Calu3 (cell line): ENCODE results near the gene PIAS3. TPM values are rescaled to one million over a fixed set of nuclear protein-coding genes. Genes with fewer than 3 reads are reported as not detected.

Experiments
- BruUV-seq: library from RNA; stranded (reverse); fragments of 400-500 nt; replicated peaks from 2 replicates; lab custom pipeline; 2021; lab: Mats Ljungman, UMichigan
- CTCF ChIA-PET: fragments of 300-600 bp; sonication (Branson Sonifier 250); formaldehyde crosslinking; loops from one replicate; lab custom pipeline; 2022; ENCODE audit warnings: antibody characterized with exemption; lab: Charles Lee
- DNase-seq: peaks from one replicate; pipeline ENCODE4 v3.0.0; 2022
- H3K27ac Mint-ChIP-seq: one replicate; pipeline ENCODE4 v1.8.0; 2022; ENCODE audit warnings: mixed read lengths; ENCODE audit not compliant: unreplicated experiment
- H3K27me3 Mint-ChIP-seq: one replicate; pipeline ENCODE4 v1.8.0; 2022; ENCODE audit warnings: mixed read lengths; ENCODE audit not compliant: unreplicated experiment
- H3K36me3 Mint-ChIP-seq: one replicate; pipeline ENCODE4 v1.8.0; 2022; ENCODE audit warnings: mild to moderate bottlenecking, moderate library complexity, mixed read lengths; ENCODE audit not compliant: insufficient read depth, unreplicated experiment
- H3K4me1 Mint-ChIP-seq: one replicate; pipeline ENCODE4 v1.8.0; 2022; ENCODE audit warnings: mild to moderate bottlenecking, low read depth, mixed read lengths; ENCODE audit not compliant: unreplicated experiment
- H3K4me3 Mint-ChIP-seq: one replicate; pipeline ENCODE4 v1.8.0; 2022; ENCODE audit warnings: mild to moderate bottlenecking, low read depth, moderate library complexity, mixed read lengths; ENCODE audit not compliant: unreplicated experiment
- H3K9me3 Mint-ChIP-seq: one replicate; pipeline ENCODE4 v1.8.0; 2022; ENCODE audit warnings: low read depth, mixed read lengths; ENCODE audit not compliant: unreplicated experiment
- intact Hi-C: fragments of 100-400 bp; cut with micrococcal nuclease; formaldehyde crosslinking; loops from one replicate; pipeline ENCODE4 v1.10.0; 2022; ENCODE audit not compliant: unreplicated experiment
- total RNA-seq: library from RNA; stranded (reverse); gene quantifications from 2 replicates; pipeline ENCODE4 v1.2.3, GENCODE V29; 2022
- TF ChIP-seq, protein P1 (sequence below): fragments of 200-600 bp; IDR thresholded peaks from one replicate; pipeline ENCODE4 v1.8.0; 2022; ENCODE audit warnings: antibody characterized with exemption; ENCODE audit not compliant: unreplicated experiment

PIAS3 gene
- total RNA-seq, 1 experiment from 2014 or later: 40.1 TPM

GRCh38 chr1:145889722-145890121, 30.8 kb upstream of the PIAS3 start:
- CTCF ChIA-PET: no interaction called here
- Mint-ChIP-seq H3K36me3 (peaks cover 17% of the 10 kb centered on the region), H3K4me1 (peaks cover 77% of the 10 kb centered on the region), H3K4me3 (no peak overlapping the region), H3K27me3 (peaks cover 12% of the 10 kb centered on the region), H3K27ac (no peak overlapping the region), H3K9me3 (no peaks in the 10 kb centered on the region)
- intact Hi-C loops: loop anchor here (2.0 to 5.0 kb wide), 2 partner anchors 38 to 117 kb away; partner anchors contain the start of gene RBM8A
- TF ChIP-seq, protein P1, sequence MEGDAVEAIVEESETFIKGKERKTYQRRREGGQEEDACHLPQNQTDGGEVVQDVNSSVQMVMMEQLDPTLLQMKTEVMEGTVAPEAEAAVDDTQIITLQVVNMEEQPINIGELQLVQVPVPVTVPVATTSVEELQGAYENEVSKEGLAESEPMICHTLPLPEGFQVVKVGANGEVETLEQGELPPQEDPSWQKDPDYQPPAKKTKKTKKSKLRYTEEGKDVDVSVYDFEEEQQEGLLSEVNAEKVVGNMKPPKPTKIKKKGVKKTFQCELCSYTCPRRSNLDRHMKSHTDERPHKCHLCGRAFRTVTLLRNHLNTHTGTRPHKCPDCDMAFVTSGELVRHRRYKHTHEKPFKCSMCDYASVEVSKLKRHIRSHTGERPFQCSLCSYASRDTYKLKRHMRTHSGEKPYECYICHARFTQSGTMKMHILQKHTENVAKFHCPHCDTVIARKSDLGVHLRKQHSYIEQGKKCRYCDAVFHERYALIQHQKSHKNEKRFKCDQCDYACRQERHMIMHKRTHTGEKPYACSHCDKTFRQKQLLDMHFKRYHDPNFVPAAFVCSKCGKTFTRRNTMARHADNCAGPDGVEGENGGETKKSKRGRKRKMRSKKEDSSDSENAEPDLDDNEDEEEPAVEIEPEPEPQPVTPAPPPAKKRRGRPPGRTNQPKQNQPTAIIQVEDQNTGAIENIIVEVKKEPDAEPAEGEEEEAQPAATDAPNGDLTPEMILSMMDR: no peak
- no TSS peak for BruUV-seq
- DNase-seq: no peak

GRCh38 chr1:145887631-145888030, 28.8 kb upstream of the PIAS3 start:
- CTCF ChIA-PET: interaction anchor here (0.6 to 2.0 kb wide), 5 partner anchors 9 to 107 kb away, joined by 4 to 16 read pairs (median 5); partner anchors contain the start of genes NUDT17 and PIAS3
- H3K27ac Mint-ChIP-seq: peak overlapping the region; percentile 81
- H3K36me3 Mint-ChIP-seq: peaks cover 17% of the 10 kb centered on the region
- H3K4me1 Mint-ChIP-seq: peaks cover 69% of the 10 kb centered on the region
- no TSS peak for BruUV-seq
- H3K9me3 Mint-ChIP-seq: no peaks in the 10 kb centered on the region
- TF ChIP-seq, protein P1: no peak
- peaks cover 20% of the 10 kb centered on the region for H3K27me3 Mint-ChIP-seq
- peak; percentile 67 for DNase-seq
- H3K4me3 Mint-ChIP-seq: peak overlapping the region; percentile 56
- intact Hi-C loops: loop anchor here (2.0 kb wide), 1 partner anchor 29 kb away; the partner anchor contains the start of gene PIAS3

GRCh38 chr1:145886816-145887215, 27.9 kb upstream of the PIAS3 start:
- TF ChIP-seq, protein P1: no peak
- BruUV-seq: no TSS peak
- peaks cover 20% of the 10 kb centered on the region for H3K27me3 Mint-ChIP-seq
- intact Hi-C loops: loop anchor here (2.0 kb wide), 1 partner anchor 28 kb away; the partner anchor contains the start of gene PIAS3
- peaks cover 17% of the 10 kb centered on the region for H3K36me3 Mint-ChIP-seq
- H3K4me3 Mint-ChIP-seq: no peak overlapping the region
- no peak for DNase-seq
- no peaks in the 10 kb centered on the region for H3K9me3 Mint-ChIP-seq
- peaks cover 60% of the 10 kb centered on the region for H3K4me1 Mint-ChIP-seq
- CTCF ChIA-PET: interaction anchor here (0.6 to 2.0 kb wide), 6 partner anchors 8 to 130 kb away, joined by 4 to 16 read pairs (median 8); partner anchors contain the start of genes NUDT17 and PIAS3
- H3K27ac Mint-ChIP-seq: no peak overlapping the region

GRCh38 chr1:145886390-145886789, 27.5 kb upstream of the PIAS3 start:
- H3K4me1 Mint-ChIP-seq: peaks cover 58% of the 10 kb centered on the region
- peaks cover 20% of the 10 kb centered on the region for H3K27me3 Mint-ChIP-seq
- H3K27ac Mint-ChIP-seq: no peak overlapping the region
- no peak for DNase-seq
- CTCF ChIA-PET: interaction anchor here (1.9 to 2.0 kb wide), 3 partner anchors 27 to 41 kb away, joined by 7 to 16 read pairs (median 8); partner anchors contain the start of genes NUDT17 and PIAS3
- BruUV-seq: no TSS peak
- H3K4me3 Mint-ChIP-seq: peak overlapping the region; percentile 43
- intact Hi-C loops: loop anchor here (2.0 kb wide), 1 partner anchor 28 kb away; the partner anchor contains the start of gene PIAS3
- TF ChIP-seq, protein P1: no peak
- peaks cover 17% of the 10 kb centered on the region for H3K36me3 Mint-ChIP-seq
- H3K9me3 Mint-ChIP-seq: no peaks in the 10 kb centered on the region
